Rectal smooth muscle tissue (tissue), 1 donor: Measurements from ENCODE around the gene CLEC16A.

ENCODE experiments used
- H3K27ac ChIP-seq: one replicate; pipeline ENCODE4 v1.7.0; 2013; ENCODE audit warnings: low read depth, low read length, inconsistent platforms
- H3K27me3 ChIP-seq: one replicate; pipeline ENCODE4 v1.7.0; 2013; ENCODE audit warnings: low read length; ENCODE audit not compliant: control insufficient read depth, insufficient read depth
- H3K36me3 ChIP-seq: one replicate; pipeline ENCODE4 v1.7.0; 2013; ENCODE audit warnings: low read length; ENCODE audit not compliant: control insufficient read depth, insufficient read depth
- H3K4me1 ChIP-seq: one replicate; pipeline ENCODE4 v1.7.0; 2013; ENCODE audit warnings: low read length; ENCODE audit not compliant: control insufficient read depth, insufficient read depth
- H3K4me3 ChIP-seq: one replicate; pipeline ENCODE4 v1.7.0; 2013; ENCODE audit warnings: low read length
- H3K9ac ChIP-seq: one replicate; pipeline ENCODE4 v1.7.0; 2013; ENCODE audit warnings: low read length

Gene CLEC16A

DNA sequence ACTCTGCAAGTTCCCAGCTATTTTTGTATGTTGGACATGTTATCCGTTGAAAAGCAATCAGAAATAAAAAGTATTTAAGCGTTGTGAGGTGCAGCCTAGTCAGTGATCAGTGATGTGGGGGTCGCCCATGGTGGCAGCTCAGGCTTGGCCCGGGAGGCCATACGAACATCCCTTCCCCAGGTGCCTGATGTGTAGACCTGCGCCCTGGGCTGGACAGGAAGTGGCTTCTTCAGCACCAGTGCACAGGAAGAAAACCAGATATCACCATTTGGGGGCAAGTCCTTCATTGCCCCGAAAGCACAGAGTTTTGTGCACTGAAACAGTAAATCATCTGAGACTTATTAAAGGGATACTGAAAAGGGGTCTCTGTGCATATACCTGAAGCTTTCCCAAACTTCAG is 212.8 kb downstream of the CLEC16A start:
- no peak overlapping the region for H3K27ac ChIP-seq
- H3K27me3 ChIP-seq, result no peaks in the 10 kb centered on the region
- H3K9ac ChIP-seq, result no peak overlapping the region
- H3K36me3 ChIP-seq, result no peaks in the 10 kb centered on the region
- H3K4me1 ChIP-seq, result peaks cover 11% of the 10 kb centered on the region
- no peak overlapping the region for H3K4me3 ChIP-seq

DNA sequence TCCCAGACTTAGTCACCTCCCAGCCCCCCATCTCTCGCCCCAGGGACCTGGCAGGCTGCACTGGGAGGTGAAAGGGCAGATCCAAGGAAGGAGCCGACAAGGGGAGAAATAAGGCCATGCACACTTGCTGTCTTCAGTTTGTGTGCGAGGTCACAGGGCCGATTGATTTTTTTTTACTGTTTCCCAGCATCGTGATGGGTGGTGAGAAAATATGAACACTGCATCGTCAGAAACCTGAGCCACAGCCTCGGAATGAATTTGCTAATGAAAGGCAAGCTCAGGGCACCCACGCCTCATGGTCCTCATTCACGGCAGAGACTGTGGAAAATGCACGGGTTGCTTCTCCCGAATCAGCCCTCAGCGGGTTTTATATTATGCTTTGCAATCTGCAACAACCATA is 213.7 kb downstream of the CLEC16A start:
- no peak overlapping the region for H3K9ac ChIP-seq
- no peaks in the 10 kb centered on the region for H3K27me3 ChIP-seq
- H3K4me3 ChIP-seq, result no peak overlapping the region
- H3K36me3 ChIP-seq, result no peaks in the 10 kb centered on the region
- peaks cover 19% of the 10 kb centered on the region for H3K4me1 ChIP-seq
- no peak overlapping the region for H3K27ac ChIP-seq

DNA sequence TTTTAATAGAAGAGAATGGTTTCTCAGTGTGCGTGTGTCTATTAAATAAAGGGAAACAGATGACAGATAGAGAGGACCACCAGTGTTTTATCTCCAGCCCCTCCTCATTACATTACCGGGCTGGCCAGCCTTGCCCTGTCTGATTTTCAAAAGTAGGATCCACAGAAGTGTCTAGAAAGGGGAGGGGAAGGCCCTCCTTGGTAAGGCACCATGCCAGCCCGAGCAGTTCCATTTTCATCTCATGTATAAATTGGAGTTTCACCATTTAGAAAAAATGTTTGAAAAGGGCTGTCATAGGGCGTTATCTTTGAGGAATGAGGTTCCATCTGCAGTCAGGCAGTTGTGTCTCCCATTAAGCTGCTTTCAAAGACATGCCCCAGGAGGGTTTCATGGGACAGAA is 214.9 kb downstream of the CLEC16A start:
- Histone ChIP-seq H3K27ac (no peak overlapping the region), H3K4me1 (peaks cover 26% of the 10 kb centered on the region), H3K9ac (no peak overlapping the region), H3K27me3 (no peaks in the 10 kb centered on the region), H3K36me3 (no peaks in the 10 kb centered on the region), H3K4me3 (no peak overlapping the region)

DNA sequence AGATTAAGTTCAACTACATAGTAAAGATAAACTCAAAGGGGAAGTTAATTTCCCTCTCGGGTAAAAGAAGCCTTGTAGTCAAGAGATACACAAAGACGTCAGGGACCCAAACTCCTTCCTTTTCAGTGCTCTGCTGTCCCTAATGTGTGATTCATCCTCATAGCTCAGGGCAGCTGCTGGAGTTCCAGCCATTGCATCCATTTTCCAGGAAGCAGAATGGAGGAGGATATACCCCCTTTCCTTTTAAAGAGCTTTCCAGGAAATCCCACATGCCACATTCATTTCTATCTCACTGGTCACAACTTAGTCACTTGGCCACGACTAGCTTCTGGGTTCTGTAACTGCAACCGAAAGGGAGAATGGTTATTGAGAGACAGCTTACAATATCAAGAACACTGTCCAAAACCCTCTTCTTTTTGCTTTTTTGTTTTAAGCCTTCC is 216.3 kb downstream of the CLEC16A start:
- no peaks in the 10 kb centered on the region for H3K36me3 ChIP-seq
- no peak overlapping the region for H3K9ac ChIP-seq
- H3K27ac ChIP-seq, result no peak overlapping the region

DNA sequence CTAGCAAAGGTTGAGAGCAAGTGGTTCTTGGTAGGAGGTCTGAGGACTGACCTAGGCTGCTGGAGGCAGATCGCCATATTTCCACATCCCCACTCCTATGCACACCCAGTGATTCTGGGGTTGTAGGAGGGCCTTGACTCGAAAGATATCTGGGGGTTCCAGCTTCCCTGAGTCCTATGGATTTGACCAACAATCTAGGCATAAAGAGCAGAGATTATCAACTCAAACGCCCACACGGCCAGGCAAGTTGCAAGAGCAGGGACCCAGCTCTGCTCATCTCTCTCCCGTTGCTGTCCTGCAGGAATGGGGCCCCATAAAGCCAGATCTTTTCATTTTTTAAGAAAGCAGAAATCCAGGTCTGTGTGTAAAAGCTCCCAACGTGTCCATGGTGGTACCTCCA is 217.1 kb downstream of the CLEC16A start:
- H3K4me3 ChIP-seq, result no peak overlapping the region
- H3K9ac ChIP-seq, result no peak overlapping the region
- peak overlapping the region; percentile 61 for H3K27ac ChIP-seq
- H3K36me3 ChIP-seq, result no peaks in the 10 kb centered on the region
- no peaks in the 10 kb centered on the region for H3K27me3 ChIP-seq
- H3K4me1 ChIP-seq, result peaks cover 29% of the 10 kb centered on the region

More for the DNA sequence above, 216.3 kb downstream of the CLEC16A start:
- Histone ChIP-seq H3K4me3 (no peak overlapping the region), H3K27me3 (no peaks in the 10 kb centered on the region), H3K4me1 (peaks cover 29% of the 10 kb centered on the region)

DNA sequence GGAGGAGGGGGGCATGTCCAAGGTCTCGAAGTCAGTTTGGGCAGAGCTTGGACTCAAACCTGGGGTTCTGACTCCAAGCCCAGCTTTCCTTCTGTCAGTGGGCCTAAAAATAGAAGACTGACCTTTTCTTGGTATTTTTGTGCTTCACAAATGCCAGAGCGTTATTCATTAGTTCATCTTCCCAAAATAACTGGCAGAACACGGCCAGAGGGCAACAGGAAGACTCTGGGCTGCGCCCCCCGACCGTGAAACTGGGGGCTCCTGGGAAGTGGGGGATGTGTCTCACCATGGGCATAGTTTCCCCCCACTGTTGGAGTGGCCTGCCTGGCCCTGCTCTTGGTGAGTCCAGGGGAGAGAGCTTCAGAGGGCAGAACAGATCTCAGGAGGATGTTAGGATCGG is 217.6 kb downstream of the CLEC16A start:
- H3K27ac ChIP-seq, result peak overlapping the region; percentile 61
- H3K4me1 ChIP-seq, result peaks cover 29% of the 10 kb centered on the region
- no peaks in the 10 kb centered on the region for H3K27me3 ChIP-seq
- no peaks in the 10 kb centered on the region for H3K36me3 ChIP-seq
- H3K9ac ChIP-seq, result no peak overlapping the region
- H3K4me3 ChIP-seq, result no peak overlapping the region

DNA sequence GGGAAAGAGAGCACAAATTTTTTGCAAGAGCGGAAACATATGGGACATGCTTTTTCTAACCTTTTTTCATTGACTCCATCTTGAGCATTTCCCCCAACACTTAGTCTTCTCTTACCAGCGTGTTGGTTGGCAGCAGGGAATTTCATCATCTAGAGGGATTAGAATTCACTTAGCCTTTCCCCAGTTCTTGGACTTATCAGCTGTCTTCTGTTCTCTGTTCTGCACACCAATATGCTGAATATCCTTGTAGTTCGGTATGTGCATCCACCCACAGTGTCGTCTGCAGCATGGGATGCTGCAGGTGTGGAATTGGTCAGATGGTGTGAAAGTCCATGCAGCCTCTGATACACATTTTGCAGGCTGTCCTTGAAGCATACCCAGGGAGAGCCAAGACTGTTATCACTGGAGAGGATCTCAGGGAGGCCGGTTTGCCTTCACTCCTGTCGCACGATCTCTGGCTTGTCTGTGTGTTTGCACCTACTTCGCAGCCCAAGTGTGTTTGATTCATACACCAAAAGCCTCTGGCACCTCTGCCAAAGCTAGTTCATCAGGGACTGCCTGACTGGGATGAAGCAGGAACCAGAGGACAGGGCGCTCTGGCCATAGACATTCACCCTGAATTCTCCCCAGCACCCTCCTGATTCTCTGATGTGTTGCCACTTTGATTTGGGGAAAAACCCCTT is 218.4 kb downstream of the CLEC16A start:
- Histone ChIP-seq H3K27me3 (no peaks in the 10 kb centered on the region), H3K27ac (peak overlapping the region; percentile 61), H3K9ac (no peak overlapping the region), H3K4me1 (peaks cover 29% of the 10 kb centered on the region), H3K4me3 (no peak overlapping the region), H3K36me3 (no peaks in the 10 kb centered on the region)

DNA sequence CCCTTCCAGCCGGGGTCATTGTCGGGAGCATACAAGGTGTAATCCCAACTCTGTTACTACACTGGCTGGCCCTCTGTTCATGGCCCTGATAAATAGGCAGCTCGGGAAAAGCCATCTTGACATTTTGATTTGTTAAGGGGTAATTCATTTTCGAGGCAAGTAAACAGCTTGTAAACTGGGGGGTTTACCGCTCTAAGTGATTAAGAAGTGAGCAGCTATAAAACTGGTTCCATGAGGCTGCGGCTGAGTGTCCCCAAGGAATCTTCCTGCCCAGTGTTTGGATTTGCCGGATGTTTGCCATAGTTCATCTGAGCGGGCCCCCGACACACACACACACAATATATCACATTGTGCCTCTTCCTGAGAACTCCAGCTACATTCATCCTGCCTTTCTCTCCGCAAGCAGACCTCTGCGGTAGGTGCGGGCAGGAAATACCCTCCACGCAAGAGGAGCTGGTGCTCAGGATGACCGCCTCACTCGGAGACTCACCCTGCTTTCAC is 219.4 kb downstream of the CLEC16A start:
- H3K27ac ChIP-seq, result no peak overlapping the region
- H3K9ac ChIP-seq, result no peak overlapping the region
- H3K36me3 ChIP-seq, result no peaks in the 10 kb centered on the region
- no peak overlapping the region for H3K4me3 ChIP-seq
- no peaks in the 10 kb centered on the region for H3K27me3 ChIP-seq
- peaks cover 29% of the 10 kb centered on the region for H3K4me1 ChIP-seq

DNA sequence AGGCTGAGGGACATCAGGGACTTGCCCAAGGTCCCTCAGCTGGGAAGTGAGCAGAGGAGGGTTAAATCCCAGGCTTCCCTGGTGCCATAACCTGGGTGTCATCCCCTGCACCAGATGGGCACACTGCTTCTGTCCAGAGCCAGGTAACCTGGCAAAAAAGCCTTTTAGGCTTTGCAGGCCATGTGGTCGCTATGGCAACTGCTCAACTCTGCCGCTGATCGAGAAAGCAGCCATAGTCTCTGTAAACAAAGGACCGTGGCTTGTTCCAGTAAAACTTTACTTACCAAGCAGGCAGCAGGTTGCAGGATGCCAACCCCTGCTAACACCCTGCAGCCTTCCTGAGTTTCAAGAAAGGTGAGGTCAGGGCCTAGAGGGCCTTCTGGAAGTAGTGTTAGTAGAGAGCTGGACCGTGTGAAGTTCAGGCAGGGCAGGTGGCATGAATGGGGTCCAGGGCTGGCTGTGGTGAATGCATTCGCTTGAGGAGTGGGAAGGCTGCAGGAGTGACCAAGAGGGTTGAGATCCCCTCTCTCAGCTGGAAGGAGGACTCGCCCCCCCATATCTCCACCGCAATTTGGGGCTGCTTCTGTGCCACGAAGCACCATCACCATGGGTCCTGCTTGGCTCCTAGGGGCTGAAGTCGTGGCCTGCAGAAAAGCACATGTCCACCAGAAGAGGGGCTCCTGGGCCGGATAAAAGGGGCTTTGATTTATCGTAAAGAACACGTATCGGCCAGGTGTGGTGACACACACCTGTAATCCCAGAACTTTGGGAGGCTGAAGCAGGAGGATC is 220.3 kb downstream of the CLEC16A start:
- Histone ChIP-seq H3K36me3 (no peaks in the 10 kb centered on the region), H3K4me3 (no peak overlapping the region), H3K27ac (no peak overlapping the region), H3K9ac (no peak overlapping the region), H3K27me3 (no peaks in the 10 kb centered on the region), H3K4me1 (peaks cover 29% of the 10 kb centered on the region)

DNA sequence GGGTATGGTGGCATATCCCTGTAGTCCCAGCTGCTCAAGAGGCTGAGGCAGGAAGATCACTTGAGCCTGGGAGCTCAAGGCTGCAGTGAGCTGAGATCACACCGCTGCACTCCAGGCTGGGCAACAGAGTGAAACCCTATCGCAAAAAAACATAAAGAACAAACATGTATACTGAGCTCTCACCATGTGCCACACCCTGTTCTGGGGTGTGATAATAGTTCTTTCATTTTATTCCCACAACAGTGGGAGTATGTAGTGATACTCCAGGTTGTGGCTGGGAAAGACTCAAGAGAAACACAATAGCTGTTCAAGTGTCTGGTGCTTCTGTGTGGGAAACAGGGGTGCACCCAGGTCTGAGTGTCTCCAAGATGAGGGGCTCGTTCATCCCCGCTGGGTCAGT is 221.0 kb downstream of the CLEC16A start:
- no peaks in the 10 kb centered on the region for H3K36me3 ChIP-seq
- no peaks in the 10 kb centered on the region for H3K27me3 ChIP-seq
- H3K27ac ChIP-seq, result no peak overlapping the region
- no peak overlapping the region for H3K4me3 ChIP-seq
- H3K4me1 ChIP-seq, result peaks cover 29% of the 10 kb centered on the region
- no peak overlapping the region for H3K9ac ChIP-seq

DNA sequence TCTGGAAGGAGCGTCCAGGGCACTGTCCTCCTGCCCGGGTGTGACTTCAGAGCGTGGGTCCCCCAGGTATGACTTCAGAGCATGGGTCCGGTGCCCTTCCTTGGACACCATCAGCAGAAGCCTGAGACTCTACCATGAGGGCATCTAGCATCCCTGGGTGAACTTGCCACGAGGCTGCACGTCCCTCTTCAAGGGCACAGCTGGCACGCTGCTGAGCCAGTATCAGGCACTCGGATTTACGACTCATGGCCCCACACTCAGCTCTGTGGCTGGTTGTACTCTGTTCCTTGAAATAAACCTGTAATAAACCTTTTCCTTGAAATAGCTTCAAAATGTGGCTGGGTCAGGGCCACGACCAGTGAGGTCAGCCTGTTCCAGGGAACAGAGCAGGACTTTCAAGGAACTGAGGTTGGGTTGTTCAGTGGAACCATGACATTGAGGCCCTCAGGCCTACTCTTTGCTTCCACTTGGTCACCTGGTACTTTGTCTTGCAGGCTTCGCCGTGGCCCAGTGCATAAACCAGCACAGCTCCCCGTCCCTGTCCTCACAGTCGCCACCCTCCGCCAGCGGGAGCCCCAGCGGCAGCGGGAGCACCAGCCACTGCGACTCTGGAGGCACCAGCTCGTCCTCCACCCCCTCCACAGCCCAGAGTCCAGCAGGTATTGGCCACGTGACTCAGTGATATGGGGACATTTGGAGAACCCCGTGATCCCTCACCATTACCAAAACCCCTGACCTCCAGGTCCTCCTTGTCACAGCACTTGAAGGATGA is 221.7 kb downstream of the CLEC16A start:
- H3K4me1 ChIP-seq, result peaks cover 29% of the 10 kb centered on the region
- H3K4me3 ChIP-seq, result no peak overlapping the region
- H3K36me3 ChIP-seq, result no peaks in the 10 kb centered on the region
- H3K9ac ChIP-seq, result no peak overlapping the region
- no peaks in the 10 kb centered on the region for H3K27me3 ChIP-seq
- H3K27ac ChIP-seq, result no peak overlapping the region

DNA sequence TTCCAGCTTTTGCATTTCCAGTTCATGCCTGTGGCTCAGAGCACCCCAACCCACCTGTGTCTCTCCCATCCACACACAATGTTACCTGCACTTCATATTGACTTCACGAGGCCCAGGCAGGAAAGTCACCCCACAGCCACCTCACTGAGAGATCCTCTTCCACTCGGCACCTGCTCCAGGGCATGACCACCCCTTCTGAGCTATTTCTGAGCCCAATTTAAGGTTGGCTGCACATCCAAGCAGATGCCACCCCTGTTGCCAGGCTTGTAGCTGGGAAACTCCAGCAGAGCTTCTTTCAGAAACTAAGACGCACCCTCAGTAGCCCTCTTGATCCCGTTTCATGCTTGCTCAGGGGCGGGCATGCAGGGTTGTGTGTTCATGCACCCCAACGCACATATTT is 223.2 kb downstream of the CLEC16A start:
- Histone ChIP-seq H3K27me3 (no peaks in the 10 kb centered on the region), H3K36me3 (peaks cover 5% of the 10 kb centered on the region), H3K4me3 (no peak overlapping the region), H3K9ac (no peak overlapping the region), H3K4me1 (peaks cover 14% of the 10 kb centered on the region), H3K27ac (no peak overlapping the region)
